SK-N-SH (cell line): ENCODE measurements around the gene MAB21L1.

ENCODE experiments used
- CTCF ChIP-seq: fragments of 200-600 bp; sonication (generic); IDR thresholded peaks from 2 replicates; pipeline ENCODE4 v1.6.1; 2017; ENCODE audit warnings: antibody characterized with exemption, mild to moderate bottlenecking, moderate library complexity
- RCOR1 ChIP-seq: fragments of 150-350 bp; IDR thresholded peaks from 2 replicates; pipeline ENCODE4 v1.6.1; 2017; ENCODE audit warnings: antibody characterized with exemption, low read length

GRCh38 chr13:35465371-35465770, 11.1 kb downstream of the MAB21L1 start:
- no peak for TF ChIP-seq CTCF
- peak; percentile 8; the same call in 1 of the 2 replicates for TF ChIP-seq RCOR1
